ENCODE measurements around the gene BCAR3. TPM values are rescaled to one million over a fixed set of nuclear protein-coding genes. Genes with fewer than 3 reads are reported as not detected.

BCAR3 gene
- total RNA-seq, 5 donors from 2014 or later (not counting 1 experiment from before 2014, with no cell fraction given), result 0.63 to 2.5 (median 1.4) TPM

Other genes with a start within 250 kb of the BCAR3 start
- 1 to 10 TPM; 1.2 to 3.2 (median 1.6) TPM for gene FNBP1L, start 233.7 kb downstream of the BCAR3 start, total RNA-seq
- 10 to 100 TPM; 60.4 to 90.7 (median 69.8) TPM for gene DNTTIP2, start 197.4 kb upstream of the BCAR3 start, total RNA-seq
- 10 to 100 TPM in 4 of 5 donors, 1 to 10 TPM in 1; 8.7 to 20.6 (median 17.9) TPM for gene GCLM, start 227.6 kb upstream of the BCAR3 start, total RNA-seq

Measured in T-cell (primary cell).